ENCODE data around the gene CDHR3.

GRCh38 chr7:105935250-105935649 lies 27.8 kb upstream of the CDHR3 start:
- TF ChIP-seq, protein P1, sequence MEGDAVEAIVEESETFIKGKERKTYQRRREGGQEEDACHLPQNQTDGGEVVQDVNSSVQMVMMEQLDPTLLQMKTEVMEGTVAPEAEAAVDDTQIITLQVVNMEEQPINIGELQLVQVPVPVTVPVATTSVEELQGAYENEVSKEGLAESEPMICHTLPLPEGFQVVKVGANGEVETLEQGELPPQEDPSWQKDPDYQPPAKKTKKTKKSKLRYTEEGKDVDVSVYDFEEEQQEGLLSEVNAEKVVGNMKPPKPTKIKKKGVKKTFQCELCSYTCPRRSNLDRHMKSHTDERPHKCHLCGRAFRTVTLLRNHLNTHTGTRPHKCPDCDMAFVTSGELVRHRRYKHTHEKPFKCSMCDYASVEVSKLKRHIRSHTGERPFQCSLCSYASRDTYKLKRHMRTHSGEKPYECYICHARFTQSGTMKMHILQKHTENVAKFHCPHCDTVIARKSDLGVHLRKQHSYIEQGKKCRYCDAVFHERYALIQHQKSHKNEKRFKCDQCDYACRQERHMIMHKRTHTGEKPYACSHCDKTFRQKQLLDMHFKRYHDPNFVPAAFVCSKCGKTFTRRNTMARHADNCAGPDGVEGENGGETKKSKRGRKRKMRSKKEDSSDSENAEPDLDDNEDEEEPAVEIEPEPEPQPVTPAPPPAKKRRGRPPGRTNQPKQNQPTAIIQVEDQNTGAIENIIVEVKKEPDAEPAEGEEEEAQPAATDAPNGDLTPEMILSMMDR (IDR thresholded peaks at IDR 0.05; ENCODE audit: low read length): no peak
- TF ChIP-seq EZH2 (optimal IDR thresholded peaks at IDR 0.05; ENCODE audit: low read depth, low read length): no peak
